Endothelial cell of umbilical vein (primary cell): Measurements from ENCODE around the gene TNFRSF8. TPM values are rescaled to one million over a fixed set of nuclear protein-coding genes. Genes with fewer than 3 reads are reported as not detected.

Experiments used
- BruUV-seq: library from RNA; stranded (reverse); fragments of 400-500 nt; replicated peaks from 2 replicates; lab custom pipeline; 2021; lab: Mats Ljungman, UMichigan
- CTCF ChIA-PET: fragments of 300-600, 350-600 bp; sonication (Branson Sonifier 250); formaldehyde crosslinking; loops from one replicate; lab custom pipeline; 2021; ENCODE audit warnings: antibody characterized with exemption, inconsistent platforms; lab: Charles Lee
- POLR2A ChIA-PET: fragments of 300-600, 350-600 bp; sonication (Branson Sonifier 250); formaldehyde crosslinking; loops from one replicate; lab custom pipeline; 2021; ENCODE audit warnings: antibody characterized with exemption, inconsistent platforms; lab: Charles Lee
- DNase-seq: peaks from one replicate; pipeline ENCODE4 v3.0.0-alpha.2; 2011; ENCODE audit warnings: low read depth, low spot score
- FAIRE-seq: peaks from 2 replicates; lab custom pipeline; 2011; peaks lifted over from hg19 to GRCh38; lab: Jason Lieb, UNC
- H2AFZ ChIP-seq: 2 replicates; pipeline ENCODE4 v1.6.0; 2012; ENCODE audit warnings: low read depth, low read length, control low read depth, inconsistent platforms
- H3K27ac ChIP-seq: 2 replicates; pipeline ENCODE4 v1.5.1; 2011; ENCODE audit warnings: low read depth, mild to moderate bottlenecking, control low read depth, low read length, moderate library complexity; ENCODE audit not compliant: insufficient read depth
- H3K27me3 ChIP-seq, 2 experiments: 2 replicates each; pipeline versions ENCODE4 v1.6.0 to v1.6.1; 2011; ENCODE audit warnings: low read length in 2 of 2, mixed read lengths in 1 of 2; ENCODE audit not compliant: control insufficient read depth in 2 of 2, insufficient read depth in 2 of 2
- H3K36me3 ChIP-seq, 2 experiments: 2 replicates in 1 of 2; 3 replicates in 1 of 2; pipeline ENCODE4 v1.5.1; 2011; ENCODE audit warnings: low read length in 2 of 2, mild to moderate bottlenecking in 1 of 2, moderate library complexity in 1 of 2; ENCODE audit not compliant: control insufficient read depth in 2 of 2, insufficient read depth in 2 of 2; ENCODE audit errors: extremely low read depth in 1 of 2
- H3K4me1 ChIP-seq: 3 replicates; pipeline ENCODE4 v1.5.1; 2011; ENCODE audit warnings: mild to moderate bottlenecking, low read length; ENCODE audit not compliant: control insufficient read depth, insufficient read depth; ENCODE audit errors: extremely low read depth
- H3K4me2 ChIP-seq: 2 replicates; pipeline ENCODE4 v1.6.1; 2011; ENCODE audit warnings: low read length, control low read depth, mixed read lengths; ENCODE audit not compliant: insufficient read depth
- H3K4me3 ChIP-seq, 3 experiments: fragments of 200-600 bp in 1 of 3; sonication (generic), shearing (Covaris generic) in 1 of 3; replicated peaks in 1 of 3; 2 replicates each; pipeline ENCODE4 v1.5.1; 2011 to 2016; ENCODE audit warnings: control low read depth in 3 of 3, low read length in 3 of 3, mild to moderate bottlenecking in 2 of 3, inconsistent platforms in 1 of 3, low read depth in 1 of 3, moderate library complexity in 1 of 3; ENCODE audit not compliant: insufficient read depth in 1 of 3
- H3K79me2 ChIP-seq: 2 replicates; pipeline ENCODE4 v1.6.0; 2012; ENCODE audit warnings: low read length, inconsistent platforms; ENCODE audit not compliant: control insufficient read depth, insufficient read depth
- H3K9ac ChIP-seq: replicated peaks from 2 replicates; pipeline ENCODE3; 2011; ENCODE audit warnings: low read length, control low read depth; ENCODE audit not compliant: insufficient read depth; ENCODE audit errors: extremely low read depth
- H3K9me1 ChIP-seq: replicated peaks from 3 replicates; pipeline ENCODE4 v1.6.0; 2011; ENCODE audit warnings: mild to moderate bottlenecking, low read length; ENCODE audit not compliant: control insufficient read depth, insufficient read depth; ENCODE audit errors: extremely low read depth
- H3K9me3 ChIP-seq: replicated peaks from 2 replicates; pipeline ENCODE4 v1.5.1; 2012; ENCODE audit warnings: low read length, inconsistent platforms; ENCODE audit not compliant: control insufficient read depth, insufficient read depth
- H4K20me1 ChIP-seq: replicated peaks from 2 replicates; pipeline ENCODE3; 2011; ENCODE audit warnings: mild to moderate bottlenecking, low read length; ENCODE audit not compliant: control insufficient read depth, insufficient read depth; ENCODE audit errors: extremely low read depth
- GATA2 ChIP-seq: IDR thresholded peaks from 2 replicates; pipeline ENCODE4 v1.7.0; 2011; ENCODE audit warnings: low read depth, mild to moderate bottlenecking, moderate library complexity, mixed read lengths, low read length; ENCODE audit not compliant: insufficient read length, insufficient read depth
- MAX ChIP-seq: IDR thresholded peaks from 2 replicates; pipeline ENCODE4 v1.6.1; 2011; ENCODE audit not compliant: insufficient read depth, insufficient read length
- MYC ChIP-seq: IDR thresholded peaks from one replicate; pipeline ENCODE4 v1.6.1; 2011; ENCODE audit warnings: mild to moderate bottlenecking, low read depth, low read length
- POLR2A ChIP-seq: IDR thresholded peaks from 2 replicates; pipeline ENCODE4 v1.6.1; 2012; ENCODE audit warnings: low read depth, mild to moderate bottlenecking, control low read depth, low read length
- dilution Hi-C: fragments of 300-500 bp; cut with MboI; formaldehyde crosslinking; loops from one replicate; pipeline ENCODE4 v1.15.0; 2019; ENCODE audit warnings: low sequenced_read_pairs; ENCODE audit not compliant: extremely low pct_ligation_motif_present
- intact Hi-C: fragments of 100-400 bp; cut with micrococcal nuclease; formaldehyde crosslinking; loops from one replicate; pipeline ENCODE4 v1.10.0; 2022
- polyA plus RNA-seq, 4 experiments: library from polyadenylated mRNA; depleted of rRNA in 3 of 4; stranded (reverse) in 3 of 4; unstranded in 1 of 4; fragments of >200 nt; gene quantifications; 2 replicates each; pipeline versions ENCODE4 v1.2.1 to v1.2.3, GENCODE V29; 2011 to 2012; ENCODE audit warnings: missing spikeins in 1 of 4
- total RNA-seq: library from RNA; stranded (reverse); gene quantifications from 2 replicates; pipeline ENCODE4 v1.2.3, GENCODE V29; 2021
- TF ChIP-seq, protein P1 (sequence below), 2 donors: IDR thresholded peaks; 1 replicate in 1 of 2; 2 replicates in 1 of 2; pipeline ENCODE4 v1.5.1; 2011; ENCODE audit warnings: low read length in 2 of 2, mild to moderate bottlenecking in 2 of 2, moderate library complexity in 2 of 2, control low read depth in 1 of 2, inconsistent platforms in 1 of 2, low read depth in 1 of 2; ENCODE audit not compliant: insufficient read depth in 1 of 2; ENCODE audit errors: extremely low read depth in 1 of 2

The TNFRSF8 gene
- total and polyA plus RNA-seq, 2 donors (not counting 3 experiments of a cell fraction or from before 2014, with no cell fraction given), result 0.47 TPM; not detected in 1

GRCh38 chr1:12064073-12064969 lies 1.2 kb downstream of the TNFRSF8 start:
- Histone ChIP-seq H3K79me2 (no peaks in the 10 kb centered on the region), H2AFZ (no peak overlapping the region), H3K27ac (no peak overlapping the region), H3K4me3 (no peak overlapping the region), H3K9me3 (no peaks in the 10 kb centered on the region), H3K27me3 (peaks cover 36 to 38% of the 10 kb centered on the region in 2 experiments), H3K36me3 (no peaks in the 10 kb centered on the region), H4K20me1 (no peaks in the 10 kb centered on the region), H3K9me1 (no peaks in the 10 kb centered on the region), H3K4me2 (no peak overlapping the region), H3K9ac (no peak overlapping the region), H3K4me1 (no peaks in the 10 kb centered on the region)
- no TSS peak for BruUV-seq
- ChIA-PET CTCF (interaction anchor here (1.5 kb wide), 1 partner anchor 15 kb away, joined by 8 read pairs; no protein-coding TSS in a partner anchor), POLR2A (no interaction called here)
- dilution Hi-C loops (no loop called here), intact Hi-C loops (no loop called here)
- DNase-seq, result no peak
- TF ChIP-seq GATA2 (no peak), MAX (no peak), MYC (no peak), POLR2A (no peak)
- TF ChIP-seq, protein P1, sequence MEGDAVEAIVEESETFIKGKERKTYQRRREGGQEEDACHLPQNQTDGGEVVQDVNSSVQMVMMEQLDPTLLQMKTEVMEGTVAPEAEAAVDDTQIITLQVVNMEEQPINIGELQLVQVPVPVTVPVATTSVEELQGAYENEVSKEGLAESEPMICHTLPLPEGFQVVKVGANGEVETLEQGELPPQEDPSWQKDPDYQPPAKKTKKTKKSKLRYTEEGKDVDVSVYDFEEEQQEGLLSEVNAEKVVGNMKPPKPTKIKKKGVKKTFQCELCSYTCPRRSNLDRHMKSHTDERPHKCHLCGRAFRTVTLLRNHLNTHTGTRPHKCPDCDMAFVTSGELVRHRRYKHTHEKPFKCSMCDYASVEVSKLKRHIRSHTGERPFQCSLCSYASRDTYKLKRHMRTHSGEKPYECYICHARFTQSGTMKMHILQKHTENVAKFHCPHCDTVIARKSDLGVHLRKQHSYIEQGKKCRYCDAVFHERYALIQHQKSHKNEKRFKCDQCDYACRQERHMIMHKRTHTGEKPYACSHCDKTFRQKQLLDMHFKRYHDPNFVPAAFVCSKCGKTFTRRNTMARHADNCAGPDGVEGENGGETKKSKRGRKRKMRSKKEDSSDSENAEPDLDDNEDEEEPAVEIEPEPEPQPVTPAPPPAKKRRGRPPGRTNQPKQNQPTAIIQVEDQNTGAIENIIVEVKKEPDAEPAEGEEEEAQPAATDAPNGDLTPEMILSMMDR (IDR thresholded peaks at IDR 0.05; ENCODE audit: extremely low read depth in 1 of 2, insufficient read depth in 1 of 2, low read depth in 1 of 2, low read length in 2 of 2), result no peak
- FAIRE-seq, result no peak
